Left kidney (tissue), 2 donors: ENCODE data around the gene PLEKHB1. TPM values are rescaled to one million over a fixed set of nuclear protein-coding genes. Genes with fewer than 3 reads are reported as not detected.
"Not testable (repeated sequence)": the region's sequence is repeated elsewhere in the genome, so short reads cannot be mapped to it uniquely, and the experiment has no call there.

Source experiments
- DNase-seq: peaks from one replicate; pipeline ENCODE4 v3.0.0-alpha.2; 2013
- polyA plus RNA-seq: library from polyadenylated mRNA; unstranded; fragments of 120-200 nt; gene quantifications from one replicate; pipeline ENCODE4 v1.2.1, GENCODE V29; 2013; ENCODE audit not compliant: insufficient read length

The PLEKHB1 gene
- polyA plus RNA-seq, 1 donor, result 9.0 TPM

DNA sequence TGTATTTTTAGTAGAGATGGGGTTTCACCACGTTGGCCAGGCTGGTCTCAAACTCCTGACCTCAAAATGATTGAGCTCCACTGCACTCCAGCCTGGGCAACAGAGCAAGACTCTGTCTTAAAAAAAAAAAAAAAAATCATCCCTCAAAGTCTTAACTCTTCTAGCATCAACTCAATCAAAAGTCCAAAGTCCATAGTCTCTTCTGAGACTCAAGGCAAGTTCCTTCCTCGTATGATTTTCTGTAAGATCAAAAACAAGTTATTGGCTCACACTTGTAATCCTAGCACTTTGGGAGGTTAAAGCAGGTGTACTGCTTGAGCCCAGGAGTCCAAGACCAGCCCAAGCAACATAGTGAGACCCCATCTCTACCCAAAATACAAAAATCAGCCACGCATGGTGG is 24.4 kb downstream of the PLEKHB1 start:
- DNase-seq, result no peak

- DNase-seq, result no peak
Measured at GRCh38 chr11:73671701-73672100, 25.3 kb downstream of the PLEKHB1 start.

- not testable (repeated sequence) for DNase-seq
Measured at GRCh38 chr11:73676552-73676951, 30.2 kb downstream of the PLEKHB1 start.

DNA sequence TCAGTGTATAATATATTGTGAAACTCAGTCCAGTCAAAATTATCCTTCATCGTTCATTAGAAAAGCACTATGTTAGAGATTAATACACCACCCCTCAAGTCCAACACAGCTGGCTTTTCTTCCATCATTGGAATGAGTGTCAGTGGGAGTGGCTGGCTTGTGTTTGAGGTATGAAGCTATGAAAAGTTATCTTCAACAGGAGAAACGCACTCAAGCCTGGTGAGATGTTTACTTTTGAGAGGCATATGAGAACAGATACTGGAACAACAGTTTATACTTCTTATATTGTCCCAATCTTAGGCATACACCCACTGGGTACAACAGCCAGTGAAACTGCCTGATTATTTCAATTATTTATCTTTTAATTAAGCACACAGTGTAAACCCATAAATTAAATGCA is 34.3 kb downstream of the PLEKHB1 start:
- DNase-seq, result no peak

- no peak for DNase-seq
Measured at GRCh38 chr11:73693899-73694525, 47.6 kb downstream of the PLEKHB1 start.

DNA sequence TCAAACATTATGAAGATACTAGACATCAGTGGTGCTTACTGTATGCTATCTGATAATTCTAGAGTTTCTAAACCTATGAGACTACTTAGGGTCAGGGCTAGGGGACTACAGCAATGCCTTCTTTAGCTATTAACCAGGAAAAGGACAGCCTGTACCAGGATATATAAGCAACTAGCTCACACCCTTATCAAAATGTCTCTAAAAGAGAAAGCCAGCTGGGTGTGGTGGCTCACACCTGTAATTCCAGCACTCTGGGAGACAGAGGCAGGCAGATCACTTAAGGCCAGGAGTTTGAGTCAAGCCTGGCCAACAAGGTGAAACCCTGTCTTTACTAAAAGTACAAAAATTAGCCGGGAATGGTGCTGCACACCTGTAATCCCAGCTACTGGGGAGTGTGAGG is 58.7 kb downstream of the PLEKHB1 start:
- DNase-seq, result no peak

- no peak for DNase-seq
Measured at GRCh38 chr11:73710964-73711363, 64.6 kb downstream of the PLEKHB1 start.

Other genes with a start within 250 kb of the PLEKHB1 start
- 49.7 TPM for gene FAM168A, start 48.5 kb upstream of the PLEKHB1 start, polyA plus RNA-seq
- gene RAB6A, start 114.5 kb downstream of the PLEKHB1 start, polyA plus RNA-seq, result 115 TPM
- gene MRPL48, start 141.3 kb downstream of the PLEKHB1 start, polyA plus RNA-seq, result 66.8 TPM
- 61.1 TPM for gene COA4, start 230.3 kb downstream of the PLEKHB1 start, polyA plus RNA-seq
- gene PAAF1, start 230.4 kb downstream of the PLEKHB1 start, polyA plus RNA-seq, result 40.1 TPM